ENCODE measurements around the gene ACVR1.

The ACVR1 gene

DNA sequence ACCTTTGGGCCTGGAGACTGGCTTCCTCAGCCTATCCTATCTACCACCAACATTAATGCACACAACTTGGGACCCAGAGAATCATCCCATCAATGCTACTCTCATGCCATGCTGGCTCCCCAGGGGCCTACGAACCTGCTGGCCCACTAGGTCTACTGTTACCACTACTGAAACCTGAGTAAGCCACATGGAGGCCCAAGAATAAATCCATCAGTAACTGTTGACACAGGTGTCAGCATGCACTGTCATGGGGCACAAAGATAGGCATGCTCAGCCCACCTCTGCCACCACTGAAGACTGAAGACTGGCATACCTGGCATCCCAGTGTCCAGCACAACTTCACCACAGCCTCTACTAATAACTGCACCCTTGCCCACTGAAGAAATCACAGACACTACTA lies 176.3 kb downstream of the ACVR1 start:
- TF ChIP-seq, protein P1, sequence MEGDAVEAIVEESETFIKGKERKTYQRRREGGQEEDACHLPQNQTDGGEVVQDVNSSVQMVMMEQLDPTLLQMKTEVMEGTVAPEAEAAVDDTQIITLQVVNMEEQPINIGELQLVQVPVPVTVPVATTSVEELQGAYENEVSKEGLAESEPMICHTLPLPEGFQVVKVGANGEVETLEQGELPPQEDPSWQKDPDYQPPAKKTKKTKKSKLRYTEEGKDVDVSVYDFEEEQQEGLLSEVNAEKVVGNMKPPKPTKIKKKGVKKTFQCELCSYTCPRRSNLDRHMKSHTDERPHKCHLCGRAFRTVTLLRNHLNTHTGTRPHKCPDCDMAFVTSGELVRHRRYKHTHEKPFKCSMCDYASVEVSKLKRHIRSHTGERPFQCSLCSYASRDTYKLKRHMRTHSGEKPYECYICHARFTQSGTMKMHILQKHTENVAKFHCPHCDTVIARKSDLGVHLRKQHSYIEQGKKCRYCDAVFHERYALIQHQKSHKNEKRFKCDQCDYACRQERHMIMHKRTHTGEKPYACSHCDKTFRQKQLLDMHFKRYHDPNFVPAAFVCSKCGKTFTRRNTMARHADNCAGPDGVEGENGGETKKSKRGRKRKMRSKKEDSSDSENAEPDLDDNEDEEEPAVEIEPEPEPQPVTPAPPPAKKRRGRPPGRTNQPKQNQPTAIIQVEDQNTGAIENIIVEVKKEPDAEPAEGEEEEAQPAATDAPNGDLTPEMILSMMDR (IDR thresholded peaks at IDR 0.05) = no peak
- DNase-seq = no peak
- H3K36me3 Mint-ChIP-seq (ENCODE audit: low read depth) = peaks cover 37% of the 10 kb centered on the region
- H3K27ac Mint-ChIP-seq = no peak overlapping the region
- no peak overlapping the region for H3K4me3 Mint-ChIP-seq
- H3K9me3 Mint-ChIP-seq = peaks cover 43% of the 10 kb centered on the region
- peaks cover 15% of the 10 kb centered on the region for H3K4me1 Mint-ChIP-seq
- no peaks in the 10 kb centered on the region for H3K27me3 Mint-ChIP-seq (ENCODE audit: low read depth, poor library complexity)

DNA sequence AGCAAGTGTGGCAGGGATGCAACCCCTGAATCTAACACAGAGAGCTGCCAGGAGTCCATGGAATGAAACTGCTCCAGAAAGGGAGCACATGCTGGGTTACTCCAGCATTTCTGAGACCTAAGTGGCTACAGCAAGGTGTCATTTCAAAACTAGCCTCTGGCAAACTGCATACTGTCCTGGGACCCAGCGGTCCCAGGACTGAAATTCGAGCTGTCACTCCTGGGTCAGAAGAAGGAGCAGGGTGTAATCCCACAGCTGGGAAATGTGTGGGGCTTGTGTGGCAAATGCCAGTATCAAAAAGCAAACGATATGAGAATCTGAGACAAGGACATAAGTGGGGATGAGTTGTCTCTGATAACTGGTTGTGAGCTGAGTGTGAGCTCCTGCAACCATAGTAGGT lies 177.1 kb downstream of the ACVR1 start:
- peaks cover 43% of the 10 kb centered on the region for H3K9me3 Mint-ChIP-seq
- H3K4me1 Mint-ChIP-seq = peaks cover 15% of the 10 kb centered on the region
- H3K27me3 Mint-ChIP-seq (ENCODE audit: low read depth, poor library complexity) = no peaks in the 10 kb centered on the region
- TF ChIP-seq, protein P1 (IDR thresholded peaks at IDR 0.05) = no peak
- H3K4me3 Mint-ChIP-seq = no peak overlapping the region
- peaks cover 37% of the 10 kb centered on the region for H3K36me3 Mint-ChIP-seq (ENCODE audit: low read depth)
- H3K27ac Mint-ChIP-seq = no peak overlapping the region
- DNase-seq = no peak

DNA sequence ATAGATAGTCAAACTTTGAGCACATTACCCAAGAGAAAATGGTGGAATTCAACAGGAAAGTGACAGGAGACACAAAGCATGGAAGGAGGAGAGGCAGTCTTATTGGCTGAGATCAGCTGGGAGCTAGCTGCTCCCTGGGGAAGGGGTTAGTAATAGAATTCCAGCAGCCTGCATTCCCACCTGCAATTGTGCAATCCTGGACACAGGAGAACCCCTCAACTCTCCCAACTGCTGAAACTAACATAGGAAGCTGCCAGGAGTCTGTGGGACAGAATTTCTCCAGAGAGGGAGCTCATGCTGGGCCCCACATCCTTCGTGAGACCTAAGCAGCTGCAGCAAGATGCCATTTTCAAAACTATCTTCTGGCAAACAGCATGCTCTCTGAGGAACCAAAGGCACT lies 177.7 kb downstream of the ACVR1 start:
- Mint-ChIP-seq H3K27me3 (ENCODE audit: low read depth, poor library complexity) (no peaks in the 10 kb centered on the region), H3K9me3 (peaks cover 38% of the 10 kb centered on the region), H3K27ac (no peak overlapping the region), H3K4me3 (no peak overlapping the region), H3K36me3 (ENCODE audit: low read depth) (peaks cover 32% of the 10 kb centered on the region), H3K4me1 (peaks cover 15% of the 10 kb centered on the region)
- TF ChIP-seq, protein P1 (IDR thresholded peaks at IDR 0.05) = no peak
- no peak for DNase-seq

DNA sequence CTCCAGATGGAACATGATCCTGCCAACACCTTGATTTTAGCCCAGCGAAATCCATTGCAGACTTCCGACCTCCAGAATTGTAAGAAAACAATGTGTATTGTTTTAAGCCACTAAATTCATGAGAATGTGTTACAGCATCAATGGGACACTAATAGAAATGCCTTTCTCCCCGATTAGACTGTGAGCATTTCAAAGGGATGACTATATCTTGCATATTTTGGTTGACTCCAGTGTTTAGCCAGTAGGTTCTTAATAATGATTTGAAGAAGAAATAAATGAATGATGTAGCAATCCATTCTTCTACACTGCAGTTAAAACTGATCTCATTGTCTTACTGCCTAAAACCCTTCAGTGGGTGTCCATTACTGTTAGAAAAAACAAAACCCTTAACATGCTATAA lies 180.1 kb downstream of the ACVR1 start:
- Mint-ChIP-seq H3K4me1 (peaks cover 15% of the 10 kb centered on the region), H3K9me3 (peaks cover 15% of the 10 kb centered on the region), H3K36me3 (ENCODE audit: low read depth) (peaks cover 9% of the 10 kb centered on the region), H3K27ac (no peak overlapping the region), H3K27me3 (ENCODE audit: low read depth, poor library complexity) (peaks cover 5% of the 10 kb centered on the region), H3K4me3 (no peak overlapping the region)
- TF ChIP-seq, protein P1 (IDR thresholded peaks at IDR 0.05) = no peak
- no peak for DNase-seq

DNA sequence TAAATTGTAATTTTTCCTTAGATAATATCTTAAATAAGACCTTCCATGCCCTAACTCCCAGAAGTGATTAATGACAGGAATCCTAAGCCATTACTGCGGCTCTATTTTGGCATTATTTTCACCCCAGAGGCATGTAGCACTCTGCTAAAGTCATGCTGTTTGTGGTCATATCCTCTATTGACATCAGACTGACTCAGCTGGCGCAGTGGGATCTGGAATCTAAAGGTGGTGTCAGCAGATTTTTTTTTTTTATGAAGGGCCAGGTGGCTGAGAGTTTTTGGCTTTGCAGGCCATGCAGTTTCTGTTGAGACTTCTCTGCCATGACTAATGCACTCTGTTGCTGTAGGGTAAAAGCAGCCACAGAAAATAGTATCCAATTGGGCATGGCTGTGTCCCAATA lies 183.4 kb downstream of the ACVR1 start:
- Mint-ChIP-seq H3K27me3 (ENCODE audit: low read depth, poor library complexity) (peaks cover 13% of the 10 kb centered on the region), H3K9me3 (peaks cover 14% of the 10 kb centered on the region), H3K27ac (no peak overlapping the region), H3K4me1 (no peaks in the 10 kb centered on the region), H3K4me3 (no peak overlapping the region), H3K36me3 (ENCODE audit: low read depth) (no peaks in the 10 kb centered on the region)
- TF ChIP-seq, protein P1 (IDR thresholded peaks at IDR 0.05) = no peak
- DNase-seq = no peak

DNA sequence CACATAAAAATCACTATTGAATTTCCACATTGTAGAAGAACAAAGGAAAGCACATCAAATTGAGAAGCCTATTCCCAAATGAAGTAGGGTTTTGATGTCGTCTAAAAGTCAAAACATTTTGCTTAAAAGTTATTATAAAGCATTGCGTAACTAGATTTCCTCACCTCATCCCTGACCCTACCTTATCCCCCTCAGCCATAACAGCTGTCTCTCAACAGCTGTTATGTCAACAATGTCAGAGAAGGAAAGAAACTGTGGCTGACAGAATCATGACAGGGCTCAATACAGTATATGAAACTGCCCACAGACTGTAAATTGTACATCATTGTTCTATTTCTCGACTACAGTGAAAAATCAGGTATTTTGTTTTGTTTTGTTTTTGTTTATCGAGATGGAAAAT lies 184.4 kb downstream of the ACVR1 start:
- H3K27me3 Mint-ChIP-seq (ENCODE audit: low read depth, poor library complexity) = peaks cover 16% of the 10 kb centered on the region
- no peak for DNase-seq
- no peaks in the 10 kb centered on the region for H3K4me1 Mint-ChIP-seq
- no peak overlapping the region for H3K4me3 Mint-ChIP-seq
- TF ChIP-seq, protein P1 (IDR thresholded peaks at IDR 0.05) = no peak
- no peak overlapping the region for H3K27ac Mint-ChIP-seq
- H3K36me3 Mint-ChIP-seq (ENCODE audit: low read depth) = no peaks in the 10 kb centered on the region
- peaks cover 14% of the 10 kb centered on the region for H3K9me3 Mint-ChIP-seq
